Thyroid gland (tissue), 4 donors: Measurements from ENCODE around the gene HLX.

Source experiments
- CTCF ChIP-seq, 6 experiments: fragments of 200-600 bp in 3 of 6; fragments of 450-650 bp in 3 of 6; sonication (generic) in 3 of 6; IDR thresholded peaks; one replicate each; pipeline ENCODE4 v1.5.1; 2016 to 2019; ENCODE audit warnings: antibody characterized with exemption in 6 of 6, mild to moderate bottlenecking in 2 of 6, inconsistent platforms in 1 of 6, moderate library complexity in 1 of 6
- POLR2A ChIP-seq, 2 donors: fragments of 450-650 bp; IDR thresholded peaks; one replicate each; pipeline ENCODE4 v1.6.1; 2017; ENCODE audit warnings: antibody characterized with exemption in 2 of 2, mild to moderate bottlenecking in 2 of 2, moderate library complexity in 1 of 2

GRCh38 chr1:220894025-220894923 is 15.0 kb downstream of the HLX start:
- TF ChIP-seq CTCF (IDR thresholded peaks at IDR 0.05) (no peak), POLR2A (IDR thresholded peaks at IDR 0.05) (no peak)
